HepG2 (cell line): ENCODE data around the gene ANKRD40. TPM values are rescaled to one million over a fixed set of nuclear protein-coding genes. Genes with fewer than 3 reads are reported as not detected.

Source experiments
- ATAC-seq: fragments of 200-7000 bp; cut with Tn5 transposase; 3 replicates; pipeline ENCODE4 v1.9.1; 2020; ENCODE audit warnings: mild to moderate bottlenecking, moderate library complexity
- BruUV-seq: library from RNA; stranded (reverse); fragments of 400-500 nt; replicated peaks from 2 replicates; lab custom pipeline; 2021; lab: Mats Ljungman, UMichigan
- CTCF ChIA-PET: fragments of 300-600 bp; formaldehyde crosslinking; extraction: SDS; loops from one replicate; lab custom pipeline; 2021; ENCODE audit warnings: low total read pairs, inconsistent platforms, low intra/inter-chr PET ratio; lab: Yijun Ruan, JAX
- POLR2A ChIA-PET: fragments of 350-600 bp; sonication (Branson Sonifier 250); formaldehyde crosslinking; loops from one replicate; lab custom pipeline; 2020; ENCODE audit warnings: antibody characterized with exemption, inconsistent platforms; lab: Yijun Ruan, JAX
- DNase-seq: peaks from one replicate; pipeline ENCODE4 v3.0.0-alpha.2; 2015; ENCODE audit warnings: low spot score
- FAIRE-seq: peaks from 3 replicates; lab custom pipeline; 2011; peaks lifted over from hg19 to GRCh38; lab: Jason Lieb, UNC
- H2AFZ ChIP-seq: one replicate; pipeline ENCODE4 v1.6.1; 2011; ENCODE audit warnings: low read length, inconsistent platforms
- H3K27ac ChIP-seq: fragments of 300-600 bp; 3 replicates; pipeline ENCODE4 v1.8.0; 2011; ENCODE audit warnings: mixed run types, mild to moderate bottlenecking, mixed read lengths, low read length, inconsistent platforms; ENCODE audit not compliant: insufficient read depth; ENCODE audit errors: extremely low read length
- H3K27me3 ChIP-seq, 2 experiments: fragments of 200-600 bp in 1 of 2; 2 replicates in 1 of 2; 3 replicates in 1 of 2; pipeline versions ENCODE4 v1.6.0 to v1.8.0; 2011; ENCODE audit warnings: low read length in 2 of 2, mild to moderate bottlenecking in 2 of 2, moderate library complexity in 2 of 2, inconsistent platforms in 1 of 2; ENCODE audit not compliant: insufficient read depth in 2 of 2, control insufficient read depth in 1 of 2
- H3K36me3 ChIP-seq, 2 experiments: fragments of 200-600 bp in 1 of 2; replicated peaks in 1 of 2; 2 replicates in 1 of 2; 3 replicates in 1 of 2; pipeline versions ENCODE4 v1.5.1 to v1.8.0; 2011; ENCODE audit warnings: low read length in 2 of 2, inconsistent platforms in 1 of 2; ENCODE audit not compliant: insufficient read depth in 2 of 2, control insufficient read depth in 1 of 2
- H3K4me1 ChIP-seq: 2 replicates; pipeline ENCODE4 v1.5.1; 2012; ENCODE audit warnings: low read length, inconsistent platforms; ENCODE audit not compliant: insufficient read depth
- H3K4me2 ChIP-seq: 2 replicates; pipeline ENCODE4 v1.6.0; 2011; ENCODE audit warnings: low read depth, low read length, inconsistent platforms
- H3K4me3 ChIP-seq, 3 experiments: fragments of 200-600 bp in 1 of 3; sonication (generic), shearing (Covaris generic) in 1 of 3; replicated peaks in 1 of 3; 2 replicates each; pipeline ENCODE4 v1.5.1; 2011 to 2016; ENCODE audit warnings: low read length in 3 of 3, inconsistent platforms in 2 of 3, low read depth in 2 of 3, mild to moderate bottlenecking in 2 of 3, control low read depth in 1 of 3, mixed read lengths in 1 of 3; ENCODE audit not compliant: insufficient read depth in 1 of 3
- H3K79me2 ChIP-seq: one replicate; pipeline ENCODE4 v1.6.1; 2011; ENCODE audit warnings: low read length, inconsistent platforms; ENCODE audit not compliant: insufficient read depth
- H3K9ac ChIP-seq: 2 replicates; pipeline ENCODE4 v1.6.0; 2011; ENCODE audit warnings: mild to moderate bottlenecking, low read depth, low read length, inconsistent platforms; ENCODE audit not compliant: insufficient read depth
- H3K9me3 ChIP-seq: 2 replicates; pipeline ENCODE4 v1.5.1; 2012; ENCODE audit warnings: mild to moderate bottlenecking, low read length
- H4K20me1 ChIP-seq: 2 replicates; pipeline ENCODE4 v1.6.0; 2011; ENCODE audit warnings: inconsistent platforms, mild to moderate bottlenecking, low read length, moderate library complexity; ENCODE audit not compliant: insufficient read depth
- CCAR2 ChIP-seq: fragments of 200-400 bp; formaldehyde crosslinking; optimal IDR thresholded peaks from 2 replicates; pipeline ENCODE3; 2018; ENCODE audit warnings: low read depth, mild to moderate bottlenecking, low read length, moderate library complexity
- DBP ChIP-seq: sonication (generic); formaldehyde crosslinking; IDR thresholded peaks from 2 replicates; pipeline ENCODE4 v1.4.0; 2020; ENCODE audit warnings: missing genetic modification reagents; ENCODE audit errors: not compliant biosample characterization
- DPF2 ChIP-seq: sonication (generic); formaldehyde crosslinking; IDR thresholded peaks from 2 replicates; pipeline ENCODE4 v1.4.0; 2020; ENCODE audit warnings: mild to moderate bottlenecking, low read depth, missing genetic modification reagents, borderline replicate concordance
- KDM4B ChIP-seq: sonication (generic); formaldehyde crosslinking; IDR thresholded peaks from 2 replicates; pipeline ENCODE4 v1.4.0; 2020; ENCODE audit warnings: missing genetic modification reagents
- LRRFIP1 ChIP-seq: sonication (generic); formaldehyde crosslinking; conservative IDR thresholded peaks from 2 replicates; pipeline ENCODE4 v1.4.0; 2020; ENCODE audit warnings: missing genetic modification reagents
- NR2F1 ChIP-seq, 2 experiments: fragments of 450-650 bp in 1 of 2; formaldehyde crosslinking in 1 of 2; IDR thresholded peaks; 2 replicates each; pipeline versions ENCODE4 v1.5.0 to v1.6.1; 2016 to 2020; ENCODE audit warnings: mild to moderate bottlenecking in 1 of 2, missing compliant biosample characterization in 1 of 2, missing genetic modification reagents in 1 of 2, moderate library complexity in 1 of 2
- PAX8 ChIP-seq: sonication (generic); formaldehyde crosslinking; IDR thresholded peaks from 2 replicates; pipeline ENCODE4 v1.8.0; 2022; ENCODE audit warnings: mild to moderate bottlenecking, missing genetic modification reagents, borderline replicate concordance
- SAP130 ChIP-seq: IDR thresholded peaks from 2 replicates; pipeline ENCODE4 v1.6.1; 2016; ENCODE audit warnings: low read depth
- ZNF143 ChIP-seq: sonication (generic); formaldehyde crosslinking; IDR thresholded peaks from 2 replicates; pipeline ENCODE4 v1.4.0; 2020; ENCODE audit warnings: missing genetic modification reagents
- ZNF329 ChIP-seq: sonication (generic); formaldehyde crosslinking; IDR thresholded peaks from 2 replicates; pipeline ENCODE4 v1.9.0; 2021; ENCODE audit warnings: low read depth, mild to moderate bottlenecking, missing genetic modification reagents
- ZNF580 ChIP-seq: IDR thresholded peaks from 2 replicates; pipeline ENCODE4 v1.6.1; 2016; ENCODE audit warnings: low read depth, borderline replicate concordance
- ZNF839 ChIP-seq: sonication (generic); formaldehyde crosslinking; IDR thresholded peaks from 2 replicates; pipeline ENCODE4 v1.4.0; 2020; ENCODE audit warnings: missing genetic modification reagents, mild to moderate bottlenecking, borderline replicate concordance
- WGBS: methylation state at CpG from one replicate; pipeline ENCODE4 v1.1.6; 2017; ENCODE audit warnings: low lambda C conversion rate; 5-methylcytosine and 5-hydroxymethylcytosine counted together
- in situ Hi-C: cut with HindIII; loops from 2 replicates; pipeline ENCODE4 v1.10.0; 2017; ENCODE audit warnings: low pct_unique_long_range_greater_than_20kb; ENCODE audit not compliant: extremely low pct_ligation_motif_present
- intact Hi-C: fragments of 100-400 bp; cut with micrococcal nuclease; formaldehyde crosslinking; loops from one replicate; pipeline ENCODE4 v1.10.0; 2022; ENCODE audit not compliant: unreplicated experiment
- polyA plus RNA-seq, 8 experiments: library from polyadenylated mRNA; depleted of rRNA in 3 of 8; stranded (reverse) in 7 of 8; unstranded in 1 of 8; fragments of >200 nt; fragmentation: Illumina TruSeq in 4 of 8; extraction: Trizol in 4 of 8; gene quantifications; 2 replicates each; pipeline versions ENCODE4 v1.2.1 to v1.2.3, GENCODE V29; 2011 to 2016; ENCODE audit warnings: low read depth in 4 of 8, missing spikeins in 1 of 8, mixed read lengths in 1 of 8; ENCODE audit not compliant: insufficient read depth in 1 of 8
- total RNA-seq, 5 experiments: library from RNA; depleted of rRNA; stranded (reverse); fragments of >200 nt; fragmentation: Illumina TruSeq; extraction: Trizol; gene quantifications; 2 replicates each; pipeline ENCODE4 v1.2.3, GENCODE V29; 2016; ENCODE audit warnings: low read depth in 1 of 5
- TF ChIP-seq, protein P1 (sequence below): sonication (generic); formaldehyde crosslinking; IDR thresholded peaks from 2 replicates; pipeline ENCODE4 v1.4.0; 2020; ENCODE audit warnings: missing genetic modification reagents, borderline replicate concordance

Gene ANKRD40
- total and polyA plus RNA-seq, 2 of the 13 experiments (the other 11 are each of a cell fraction or from before 2014, with no cell fraction given), result 35.0 to 46.4 TPM

DNA sequence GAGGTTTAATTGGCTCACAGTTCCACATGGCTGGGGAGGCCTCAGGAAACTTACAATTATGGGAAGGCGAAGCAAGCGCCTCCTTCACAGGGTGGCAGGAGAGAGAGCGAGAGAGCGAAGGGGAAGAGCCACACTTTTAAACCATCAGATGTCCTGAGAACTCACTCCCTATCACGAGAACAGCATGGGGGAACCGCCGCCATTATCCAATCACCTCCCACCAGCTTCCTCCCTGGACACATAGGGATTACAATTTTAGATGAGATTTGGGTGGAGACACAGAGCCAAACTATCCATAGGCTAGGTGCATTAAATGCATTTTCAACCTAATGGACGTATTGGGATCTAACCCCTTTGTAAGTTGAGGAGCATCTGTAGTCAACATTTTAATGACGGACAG, 4.9 kb upstream of the ANKRD40 start:
- POLR2A ChIA-PET, result no interaction called here

More for the DNA sequence above, 4.9 kb upstream of the ANKRD40 start:
- DNase-seq (no peak), FAIRE-seq (no peak), ATAC-seq (no peak)
- Histone ChIP-seq H3K27me3 (no peaks in the 10 kb centered on the region; a peak in 2 of 5 replicates), H3K36me3 (no peaks in the 10 kb centered on the region), H3K79me2 (peaks cover 9% of the 10 kb centered on the region), H4K20me1 (no peaks in the 10 kb centered on the region), H3K27ac (no peak overlapping the region), H3K4me3 (no peak overlapping the region), H3K4me2 (no peak overlapping the region), H2AFZ (no peak overlapping the region), H3K4me1 (peaks cover 43% of the 10 kb centered on the region), H3K9me3 (no peaks in the 10 kb centered on the region), H3K9ac (no peak overlapping the region)
- BruUV-seq, result no TSS peak
- CTCF ChIA-PET, result no interaction called here
- WGBS, result 80% methylated on average over 9 of the region's 9 CpGs
- in situ Hi-C loops (no loop called here), intact Hi-C loops (no loop called here)
- TF ChIP-seq CCAR2 (no peak), ZNF329 (CRISPR knock-in tag) (no peak), PAX8 (CRISPR knock-in tag) (no peak), DPF2 (CRISPR knock-in tag) (no peak), SAP130 (no peak), ZNF580 (CRISPR knock-in tag) (no peak), ZNF839 (CRISPR knock-in tag) (no peak), NR2F1 (CRISPR knock-in tag; IDR thresholded peaks at IDR 0.05) (no peak), KDM4B (CRISPR knock-in tag) (no peak), ZNF143 (CRISPR knock-in tag) (no peak), DBP (no peak), LRRFIP1 (CRISPR knock-in tag) (no peak)
- TF ChIP-seq, protein P1, sequence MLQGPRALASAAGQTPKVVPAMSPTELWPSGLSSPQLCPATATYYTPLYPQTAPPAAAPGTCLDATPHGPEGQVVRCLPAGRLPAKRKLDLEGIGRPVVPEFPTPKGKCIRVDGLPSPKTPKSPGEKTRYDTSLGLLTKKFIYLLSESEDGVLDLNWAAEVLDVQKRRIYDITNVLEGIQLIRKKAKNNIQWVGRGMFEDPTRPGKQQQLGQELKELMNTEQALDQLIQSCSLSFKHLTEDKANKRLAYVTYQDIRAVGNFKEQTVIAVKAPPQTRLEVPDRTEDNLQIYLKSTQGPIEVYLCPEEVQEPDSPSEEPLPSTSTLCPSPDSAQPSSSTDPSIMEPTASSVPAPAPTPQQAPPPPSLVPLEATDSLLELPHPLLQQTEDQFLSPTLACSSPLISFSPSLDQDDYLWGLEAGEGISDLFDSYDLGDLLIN (CRISPR knock-in tag), result no peak
